ENCODE results near the gene PLOD1. TPM values are rescaled to one million over a fixed set of nuclear protein-coding genes. Genes with fewer than 3 reads are reported as not detected.
A peak's percentile ranks its signal among the peaks of the same experiment; 100 is the strongest.

The PLOD1 gene
- total RNA-seq, 1 experiment from 2014 or later, result 94.8 TPM

- no TSS peak for BruUV-seq (replicated peaks)
- TF ChIP-seq, protein P1, sequence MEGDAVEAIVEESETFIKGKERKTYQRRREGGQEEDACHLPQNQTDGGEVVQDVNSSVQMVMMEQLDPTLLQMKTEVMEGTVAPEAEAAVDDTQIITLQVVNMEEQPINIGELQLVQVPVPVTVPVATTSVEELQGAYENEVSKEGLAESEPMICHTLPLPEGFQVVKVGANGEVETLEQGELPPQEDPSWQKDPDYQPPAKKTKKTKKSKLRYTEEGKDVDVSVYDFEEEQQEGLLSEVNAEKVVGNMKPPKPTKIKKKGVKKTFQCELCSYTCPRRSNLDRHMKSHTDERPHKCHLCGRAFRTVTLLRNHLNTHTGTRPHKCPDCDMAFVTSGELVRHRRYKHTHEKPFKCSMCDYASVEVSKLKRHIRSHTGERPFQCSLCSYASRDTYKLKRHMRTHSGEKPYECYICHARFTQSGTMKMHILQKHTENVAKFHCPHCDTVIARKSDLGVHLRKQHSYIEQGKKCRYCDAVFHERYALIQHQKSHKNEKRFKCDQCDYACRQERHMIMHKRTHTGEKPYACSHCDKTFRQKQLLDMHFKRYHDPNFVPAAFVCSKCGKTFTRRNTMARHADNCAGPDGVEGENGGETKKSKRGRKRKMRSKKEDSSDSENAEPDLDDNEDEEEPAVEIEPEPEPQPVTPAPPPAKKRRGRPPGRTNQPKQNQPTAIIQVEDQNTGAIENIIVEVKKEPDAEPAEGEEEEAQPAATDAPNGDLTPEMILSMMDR (conservative IDR thresholded peaks at IDR 0.05; ENCODE audit: low read depth, low read length), result no peak
- no peak for TF ChIP-seq EZH2 (IDR thresholded peaks at IDR 0.05; ENCODE audit: borderline replicate concordance, low read depth, low read length, poor library complexity, severe bottlenecking)
- Histone ChIP-seq H3K36me3 (ENCODE audit: insufficient read depth, low read length, poor library complexity, severe bottlenecking) (peaks cover 19% of the 10 kb centered on the region), H3K27ac (ENCODE audit: low read depth, low read length, poor library complexity, severe bottlenecking) (no peak overlapping the region), H3K27me3 (replicated peaks; ENCODE audit: insufficient read depth, low read depth, low read length, poor library complexity) (no peaks in the 10 kb centered on the region), H3K4me3 (ENCODE audit: low read depth, low read length, poor library complexity, severe bottlenecking) (no peak overlapping the region), H3K9me3 (ENCODE audit: low read depth, low read length, poor library complexity, severe bottlenecking) (no peaks in the 10 kb centered on the region), H3K4me1 (ENCODE audit: insufficient read depth, low read length, poor library complexity, severe bottlenecking) (no peaks in the 10 kb centered on the region)
- no peak for DNase-seq (ENCODE audit: low spot score)
- ChIA-PET CTCF (interaction anchor here (0.7 kb wide), 1 partner anchor 68 kb away, joined by 5 read pairs; no protein-coding TSS in a partner anchor), POLR2A (ENCODE audit: low non-redundant PET) (interaction anchor here (0.6 kb wide), 1 partner anchor 87 kb away, joined by 10 read pairs; no protein-coding TSS in a partner anchor)
- intact Hi-C loops (cut with micrococcal nuclease; ENCODE audit: unreplicated experiment), result no loop called here
Observed at GRCh38 chr1:12016182-12016581, 81.7 kb downstream of the PLOD1 start.

DNA sequence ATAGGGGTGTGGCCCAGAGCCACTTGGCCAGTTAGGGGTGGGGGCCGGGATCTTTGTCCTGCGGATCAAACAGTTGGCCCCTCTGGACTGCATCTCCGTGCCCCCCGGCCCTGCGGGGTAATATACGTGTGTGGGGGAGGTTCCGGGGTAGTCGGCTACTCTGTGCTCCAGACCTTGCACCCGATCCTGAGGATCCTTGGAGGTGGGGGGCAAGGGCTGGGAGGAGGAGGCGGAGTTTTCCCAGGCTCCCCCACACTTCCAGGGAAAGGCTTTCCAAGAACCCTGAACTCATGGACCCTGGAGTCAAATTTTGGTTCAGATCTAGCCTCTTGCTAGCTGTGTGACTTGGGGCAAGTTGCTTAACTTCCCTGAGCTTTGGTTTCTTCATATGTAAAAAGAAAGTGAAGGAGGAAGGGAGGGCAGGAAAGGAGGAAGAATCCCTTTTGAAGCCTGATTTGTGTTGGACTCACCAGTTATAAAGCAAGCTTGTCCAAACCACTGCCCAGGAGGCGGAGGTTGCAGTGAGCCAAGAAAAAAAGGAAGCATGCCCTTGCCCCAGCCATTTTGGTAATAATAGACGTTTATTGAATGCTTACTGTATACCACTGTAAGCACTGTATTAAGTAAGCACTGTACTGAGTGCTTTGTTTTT lies 85.5 kb downstream of the PLOD1 start:
- Histone ChIP-seq H3K36me3 (ENCODE audit: insufficient read depth, low read length, poor library complexity, severe bottlenecking) (peaks cover 12% of the 10 kb centered on the region), H3K4me3 (ENCODE audit: low read depth, low read length, poor library complexity, severe bottlenecking) (peak overlapping the region; percentile 74), H3K9me3 (ENCODE audit: low read depth, low read length, poor library complexity, severe bottlenecking) (no peaks in the 10 kb centered on the region), H3K4me1 (ENCODE audit: insufficient read depth, low read length, poor library complexity, severe bottlenecking) (no peaks in the 10 kb centered on the region), H3K27me3 (replicated peaks; ENCODE audit: insufficient read depth, low read depth, low read length, poor library complexity) (no peaks in the 10 kb centered on the region), H3K27ac (ENCODE audit: low read depth, low read length, poor library complexity, severe bottlenecking) (peak overlapping the region; percentile 76)
- CTCF ChIA-PET, result interaction anchor here (1.0 to 1.8 kb wide), 2 partner anchors 19 to 60 kb away, joined by 3 to 5 read pairs; no protein-coding TSS in a partner anchor
- intact Hi-C loops (cut with micrococcal nuclease; ENCODE audit: unreplicated experiment), result no loop called here
- no peak for TF ChIP-seq EZH2 (IDR thresholded peaks at IDR 0.05; ENCODE audit: borderline replicate concordance, low read depth, low read length, poor library complexity, severe bottlenecking)
- TF ChIP-seq, protein P1 (conservative IDR thresholded peaks at IDR 0.05; ENCODE audit: low read depth, low read length), result no peak
- no peak for DNase-seq (ENCODE audit: low spot score)
- no TSS peak for BruUV-seq (replicated peaks)
- POLR2A ChIA-PET (ENCODE audit: low non-redundant PET), result interaction anchor here (0.8 to 1.0 kb wide), 2 partner anchors 112 to 1225 kb away, joined by 6 to 9 read pairs; no protein-coding TSS in a partner anchor

- BruUV-seq (replicated peaks), result TSS peak; percentile 29
- Histone ChIP-seq H3K4me3 (ENCODE audit: low read depth, low read length, poor library complexity, severe bottlenecking) (no peak overlapping the region), H3K27ac (ENCODE audit: low read depth, low read length, poor library complexity, severe bottlenecking) (no peak overlapping the region), H3K4me1 (ENCODE audit: insufficient read depth, low read length, poor library complexity, severe bottlenecking) (no peaks in the 10 kb centered on the region), H3K27me3 (replicated peaks; ENCODE audit: insufficient read depth, low read depth, low read length, poor library complexity) (no peaks in the 10 kb centered on the region), H3K36me3 (ENCODE audit: insufficient read depth, low read length, poor library complexity, severe bottlenecking) (peaks cover 20% of the 10 kb centered on the region), H3K9me3 (ENCODE audit: low read depth, low read length, poor library complexity, severe bottlenecking) (no peaks in the 10 kb centered on the region)
- DNase-seq (ENCODE audit: low spot score), result no peak
- intact Hi-C loops (cut with micrococcal nuclease; ENCODE audit: unreplicated experiment), result no loop called here
- ChIA-PET CTCF (no interaction called here), POLR2A (ENCODE audit: low non-redundant PET) (no interaction called here)
- TF ChIP-seq, protein P1 (conservative IDR thresholded peaks at IDR 0.05; ENCODE audit: low read depth, low read length), result no peak
- no peak for TF ChIP-seq EZH2 (IDR thresholded peaks at IDR 0.05; ENCODE audit: borderline replicate concordance, low read depth, low read length, poor library complexity, severe bottlenecking)
Observed at GRCh38 chr1:12021616-12022015, 87.1 kb downstream of the PLOD1 start.

All from A673 (cell line).